H54 (cell line): ENCODE results near the gene LEPR.

Experiments
- DNase-seq: peaks from one replicate; pipeline ENCODE4 v3.0.0; 2011; ENCODE audit warnings: low spot score, mixed read lengths; ENCODE audit not compliant: insufficient read length
- FAIRE-seq: peaks from 3 replicates; lab custom pipeline; 2011; peaks lifted over from hg19 to GRCh38; lab: Jason Lieb, UNC
- POLR2A ChIP-seq: IDR thresholded peaks from 2 replicates; pipeline ENCODE4 v1.6.1; 2011; ENCODE audit warnings: low read depth, mild to moderate bottlenecking, low read length

Gene LEPR

DNA sequence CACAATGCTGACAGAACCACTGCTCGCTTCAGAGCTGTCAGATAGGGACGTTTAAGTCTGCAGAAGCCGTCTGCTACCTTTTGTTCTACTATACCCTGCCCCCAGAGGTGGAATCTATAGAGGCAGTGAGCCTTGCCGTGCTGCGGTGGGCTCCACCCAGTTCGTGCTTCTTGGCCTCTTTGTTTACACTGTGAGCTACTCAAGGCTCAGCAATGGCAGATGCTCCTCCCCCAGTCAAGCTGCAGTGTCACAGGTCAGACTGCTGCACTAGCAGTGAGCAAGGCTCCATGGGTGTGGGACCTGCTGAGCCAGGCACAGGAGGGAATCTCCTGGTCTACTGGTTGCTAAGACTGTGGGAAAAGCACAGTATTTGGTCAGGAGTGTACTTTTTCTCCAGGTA is 47.1 kb downstream of the LEPR start:
- no peak for TF ChIP-seq POLR2A
- DNase-seq: no peak
- FAIRE-seq: no peak

DNA sequence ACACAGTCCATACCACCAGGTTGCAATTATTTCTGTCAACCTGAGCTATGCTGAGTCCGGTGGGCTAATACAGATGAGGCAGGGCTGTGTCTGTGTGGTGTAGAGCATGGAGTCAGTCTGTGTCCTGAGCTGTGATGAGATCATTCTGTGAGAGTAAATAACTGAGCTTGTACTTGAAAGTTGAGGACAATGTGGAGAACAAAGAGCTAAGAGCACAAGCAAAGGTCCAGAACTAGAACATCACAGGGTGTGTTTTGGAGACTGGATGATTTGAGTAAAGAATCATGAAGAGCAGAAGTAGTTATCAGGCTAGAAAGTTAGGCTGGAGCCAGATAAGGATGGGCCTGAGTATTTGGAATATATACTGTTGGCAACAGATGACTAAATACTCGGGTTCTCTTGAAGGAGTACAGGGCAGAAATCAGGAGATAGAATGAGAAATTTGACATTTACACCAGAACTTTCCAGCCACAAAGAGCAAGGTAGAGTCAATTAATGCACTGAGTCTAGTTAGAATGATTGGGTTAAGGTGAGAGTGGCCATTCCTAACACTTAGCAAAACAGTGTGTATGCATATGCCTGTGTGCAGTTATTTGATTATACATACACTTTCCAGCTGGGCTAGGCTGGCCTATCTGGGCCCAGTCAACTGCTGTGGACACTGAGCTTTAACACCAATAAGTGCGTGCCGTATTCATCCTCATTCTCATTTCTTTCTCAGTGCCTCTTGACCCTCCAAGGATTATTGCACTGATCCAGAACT is 48.8 kb downstream of the LEPR start:
- DNase-seq: no peak
- FAIRE-seq: no peak
- no peak for TF ChIP-seq POLR2A

DNA sequence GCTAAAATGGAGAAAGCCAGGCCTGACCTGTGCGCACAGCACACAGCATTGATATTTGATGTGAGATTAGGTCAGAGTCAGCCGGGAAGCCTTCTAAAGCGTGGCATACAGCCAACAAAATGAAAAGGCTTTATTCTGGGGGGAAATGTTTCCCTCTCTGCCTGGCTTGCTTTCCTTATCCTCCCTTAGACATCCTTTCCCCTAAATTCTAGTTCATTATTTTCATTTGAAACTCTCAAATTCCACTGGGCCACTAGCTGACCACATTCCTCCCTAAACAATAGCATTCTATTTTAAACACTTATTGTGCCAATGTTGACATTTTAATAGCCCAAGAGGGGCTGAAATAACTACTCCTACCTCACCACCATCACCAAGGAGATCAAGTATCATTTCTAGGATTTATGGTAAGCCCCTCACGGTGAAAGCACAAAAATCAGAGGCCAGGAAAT is 49.4 kb downstream of the LEPR start:
- FAIRE-seq (no peak), DNase-seq (no peak)
- no peak for TF ChIP-seq POLR2A
